Liver (tissue), 3 donors: ENCODE data around the gene ALDH6A1.

ENCODE experiments used
- CTCF ChIP-seq: fragments of 150-350 bp; IDR thresholded peaks from 2 replicates; pipeline ENCODE4 v1.5.1; 2017; ENCODE audit warnings: improper control_type of control experiment, low read depth, low read length; ENCODE audit not compliant: missing input control
- JUND ChIP-seq, 2 donors: IDR thresholded peaks; 2 replicates each; pipeline ENCODE4 v1.6.1; 2016; ENCODE audit warnings: antibody characterized with exemption in 2 of 2
- REST ChIP-seq: IDR thresholded peaks from 2 replicates; pipeline ENCODE4 v1.6.1; 2016; ENCODE audit warnings: antibody characterized with exemption, mild to moderate bottlenecking
- RXRA ChIP-seq, 2 donors: IDR thresholded peaks; 2 replicates each; pipeline ENCODE4 v1.6.1; 2017 to 2018; ENCODE audit warnings: antibody characterized with exemption in 2 of 2, mild to moderate bottlenecking in 1 of 2
- donor health status: healthy.
- donor health status: healthy.

GRCh38 chr14:74034572-74034971 is 49.7 kb downstream of the ALDH6A1 start:
- TF ChIP-seq REST = no peak
- TF ChIP-seq CTCF = no peak
- TF ChIP-seq JUND (IDR thresholded peaks at IDR 0.05) = no peak
- no peak for TF ChIP-seq RXRA (IDR thresholded peaks at IDR 0.05)
